HEK293T (cell line): ENCODE results near the gene ITGA11.

Experiments used
- CTCF ChIA-PET: fragments of 350-600 bp; formaldehyde crosslinking; extraction: SDS; loops from one replicate; lab custom pipeline; 2021; ENCODE audit warnings: antibody characterized with exemption, inconsistent platforms; lab: Yijun Ruan, JAX
- POLR2A ChIA-PET: fragments of 350-600 bp; formaldehyde crosslinking; extraction: SDS; loops from one replicate; lab custom pipeline; 2020; ENCODE audit warnings: antibody characterized with exemption, inconsistent platforms; lab: Yijun Ruan, JAX
- DNase-seq: peaks from one replicate; pipeline ENCODE4 v3.0.0; 2012; ENCODE audit warnings: mixed read lengths; ENCODE audit errors: extremely low spot score
- ARNT ChIP-seq: fragments of 450-650 bp; IDR thresholded peaks from 2 replicates; pipeline ENCODE4 v1.6.1; 2017; ENCODE audit warnings: mild to moderate bottlenecking
- BHLHE40 ChIP-seq: fragments of 450-650 bp; IDR thresholded peaks from 2 replicates; pipeline ENCODE4 v1.6.1; 2016; ENCODE audit warnings: mild to moderate bottlenecking, moderate library complexity, borderline replicate concordance
- CTBP1 ChIP-seq: fragments of 450-650 bp; IDR thresholded peaks from 2 replicates; pipeline ENCODE4 v1.6.1; 2016; ENCODE audit warnings: borderline replicate concordance
- ELF4 ChIP-seq: fragments of 450-650 bp; IDR thresholded peaks from 2 replicates; pipeline ENCODE4 v1.6.1; 2017; ENCODE audit warnings: antibody characterized with exemption
- FOXA1 ChIP-seq: fragments of 450-650 bp; IDR thresholded peaks from 2 replicates; pipeline ENCODE4 v1.6.1; 2016; ENCODE audit warnings: mild to moderate bottlenecking
- FOXK2 ChIP-seq: fragments of 450-650 bp; IDR thresholded peaks from 2 replicates; pipeline ENCODE4 v1.6.1; 2016; ENCODE audit warnings: mild to moderate bottlenecking
- FOXM1 ChIP-seq: fragments of 450-650 bp; IDR thresholded peaks from 2 replicates; pipeline ENCODE4 v1.6.1; 2017; ENCODE audit warnings: mild to moderate bottlenecking, borderline replicate concordance
- HDGF ChIP-seq: fragments of 450-650 bp; IDR thresholded peaks from 2 replicates; pipeline ENCODE4 v1.6.1; 2017; ENCODE audit warnings: antibody characterized with exemption, borderline replicate concordance
- L3MBTL2 ChIP-seq: fragments of 450-650 bp; conservative IDR thresholded peaks from 2 replicates; pipeline ENCODE4 v1.6.1; 2016; ENCODE audit warnings: mild to moderate bottlenecking
- LEF1 ChIP-seq: fragments of 450-650 bp; IDR thresholded peaks from 2 replicates; pipeline ENCODE4 v1.6.1; 2017; ENCODE audit warnings: mild to moderate bottlenecking, borderline replicate concordance
- NFRKB ChIP-seq: fragments of 450-650 bp; IDR thresholded peaks from 2 replicates; pipeline ENCODE4 v1.6.1; 2016; ENCODE audit warnings: mild to moderate bottlenecking, moderate library complexity
- SP1 ChIP-seq: fragments of 450-650 bp; IDR thresholded peaks from 2 replicates; pipeline ENCODE4 v1.6.1; 2017
- SUZ12 ChIP-seq: fragments of 450-650 bp; IDR thresholded peaks from 2 replicates; pipeline ENCODE4 v1.6.1; 2016; ENCODE audit warnings: mild to moderate bottlenecking
- TARDBP ChIP-seq: fragments of 450-650 bp; IDR thresholded peaks from 2 replicates; pipeline ENCODE4 v1.6.1; 2016
- ZNF384 ChIP-seq: fragments of 450-650 bp; IDR thresholded peaks from 2 replicates; pipeline ENCODE4 v1.6.1; 2016
- TF ChIP-seq, protein P1 (sequence below): fragments of 450-650 bp; IDR thresholded peaks from 2 replicates; pipeline ENCODE4 v1.6.1; 2016

ITGA11 gene

DNA sequence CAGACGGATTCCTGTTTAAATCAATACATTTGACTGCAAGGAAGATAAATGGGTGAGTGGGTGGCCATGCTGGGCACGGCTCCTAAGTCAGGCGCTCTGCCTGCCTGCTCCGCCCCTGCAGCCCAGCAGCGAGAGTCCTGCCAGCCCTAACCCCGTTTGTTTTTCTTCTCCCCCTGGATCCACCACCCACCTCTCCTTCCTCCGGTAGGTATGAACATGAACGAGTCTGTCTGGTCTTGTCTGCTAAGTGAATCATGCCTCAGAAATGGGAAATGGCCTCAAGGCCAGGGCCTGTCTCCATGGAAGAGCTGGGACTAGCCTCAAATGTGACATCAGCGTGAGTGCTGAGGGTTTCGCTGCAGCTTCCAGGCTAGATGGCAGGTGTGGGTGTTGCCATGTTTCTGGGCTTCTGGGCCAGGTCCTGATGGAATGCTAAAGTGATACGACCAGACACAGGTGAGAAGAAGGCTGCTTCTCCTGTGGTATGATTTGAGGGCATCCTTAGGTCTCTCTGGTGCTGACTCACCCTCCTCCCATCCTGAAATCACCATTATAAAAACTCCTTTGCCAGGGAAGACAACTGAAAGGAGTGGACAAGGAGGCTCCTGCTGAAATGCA lies 160.0 kb downstream of the ITGA11 start:
- peak; percentile 22 for DNase-seq
- ChIA-PET CTCF (interaction anchor here (0.6 to 1.9 kb wide), 3 partner anchors 9 to 278 kb away, joined by 3 to 7 read pairs (median 3); no protein-coding TSS in a partner anchor), POLR2A (interaction anchor here (0.6 to 2.0 kb wide), 3 partner anchors 9 to 41 kb away, joined by 4 to 7 read pairs (median 6); no protein-coding TSS in a partner anchor)
- TF ChIP-seq NFRKB (no peak), CTBP1 (no peak), FOXM1 (no peak), ARNT (no peak), SUZ12 (no peak), BHLHE40 (no peak), LEF1 (no peak), TARDBP (no peak), ELF4 (no peak), HDGF (no peak), FOXA1 (no peak), L3MBTL2 (no peak), SP1 (no peak), ZNF384 (no peak), FOXK2 (no peak)
- TF ChIP-seq, protein P1, sequence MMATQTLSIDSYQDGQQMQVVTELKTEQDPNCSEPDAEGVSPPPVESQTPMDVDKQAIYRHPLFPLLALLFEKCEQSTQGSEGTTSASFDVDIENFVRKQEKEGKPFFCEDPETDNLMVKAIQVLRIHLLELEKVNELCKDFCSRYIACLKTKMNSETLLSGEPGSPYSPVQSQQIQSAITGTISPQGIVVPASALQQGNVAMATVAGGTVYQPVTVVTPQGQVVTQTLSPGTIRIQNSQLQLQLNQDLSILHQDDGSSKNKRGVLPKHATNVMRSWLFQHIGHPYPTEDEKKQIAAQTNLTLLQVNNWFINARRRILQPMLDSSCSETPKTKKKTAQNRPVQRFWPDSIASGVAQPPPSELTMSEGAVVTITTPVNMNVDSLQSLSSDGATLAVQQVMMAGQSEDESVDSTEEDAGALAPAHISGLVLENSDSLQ = no peak

DNA sequence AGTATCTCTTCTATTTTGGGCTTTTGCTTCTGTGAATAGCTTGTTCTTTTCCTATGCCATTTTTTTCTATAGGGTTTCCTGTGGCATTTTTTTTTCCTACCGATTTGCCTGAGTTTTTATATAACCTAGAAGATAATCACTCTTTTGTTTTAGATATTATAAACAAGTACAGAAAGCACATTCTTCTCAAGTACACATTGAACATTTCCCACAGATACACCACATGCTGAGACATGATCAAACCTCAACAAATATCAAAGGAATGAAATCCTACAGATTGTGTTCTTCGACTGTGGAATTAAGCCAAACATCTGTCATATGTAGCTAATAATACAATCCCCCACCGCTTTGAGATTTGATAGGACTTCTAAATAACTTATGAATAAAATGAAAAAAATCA lies 163.6 kb downstream of the ITGA11 start:
- no peak for TF ChIP-seq ARNT
- TF ChIP-seq ELF4 = no peak
- no peak for TF ChIP-seq FOXA1
- TF ChIP-seq SUZ12 = no peak
- TF ChIP-seq FOXK2 = no peak
- no peak for TF ChIP-seq HDGF
- TF ChIP-seq LEF1 = no peak
- TF ChIP-seq L3MBTL2 = no peak
- TF ChIP-seq FOXM1 = no peak
- TF ChIP-seq SP1 = no peak
- TF ChIP-seq NFRKB = no peak
- TF ChIP-seq CTBP1 = no peak
- no peak for TF ChIP-seq TARDBP
- TF ChIP-seq BHLHE40 = no peak
- TF ChIP-seq ZNF384 = no peak
- TF ChIP-seq, protein P1 = no peak
- POLR2A ChIA-PET = no interaction called here
- DNase-seq = no peak
- CTCF ChIA-PET = interaction anchor here (0.6 to 1.2 kb wide), 2 partner anchors 15 to 60 kb away, joined by 3 to 4 read pairs; no protein-coding TSS in a partner anchor

DNA sequence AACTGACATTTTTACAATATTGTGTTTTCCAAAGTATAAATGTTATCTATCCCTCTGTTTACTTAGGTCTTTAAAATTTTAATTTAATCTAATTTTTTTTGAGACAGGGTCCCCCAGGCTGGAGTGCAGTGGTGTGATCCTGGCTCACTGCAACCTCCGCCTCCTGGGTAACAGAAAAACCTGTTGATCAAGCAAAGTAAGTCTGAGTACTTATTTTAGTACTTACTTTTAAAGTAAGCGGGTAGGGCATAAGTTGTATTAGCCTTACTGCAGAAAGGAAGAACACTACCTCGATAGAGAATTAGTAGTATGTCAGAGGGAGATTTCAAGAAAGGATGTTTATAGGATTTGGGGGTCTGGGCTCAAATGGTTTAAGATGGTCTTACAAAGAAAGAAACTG lies 166.3 kb downstream of the ITGA11 start:
- TF ChIP-seq CTBP1 = no peak
- CTCF ChIA-PET = interaction anchor here (1.1 kb wide), 1 partner anchor 12 kb away, joined by 4 read pairs; the partner anchor contains the start of gene FEM1B
- POLR2A ChIA-PET = interaction anchor here (2.3 kb wide), 1 partner anchor 12 kb away, joined by 11 read pairs; the partner anchor contains the start of gene FEM1B
- DNase-seq = no peak

DNA sequence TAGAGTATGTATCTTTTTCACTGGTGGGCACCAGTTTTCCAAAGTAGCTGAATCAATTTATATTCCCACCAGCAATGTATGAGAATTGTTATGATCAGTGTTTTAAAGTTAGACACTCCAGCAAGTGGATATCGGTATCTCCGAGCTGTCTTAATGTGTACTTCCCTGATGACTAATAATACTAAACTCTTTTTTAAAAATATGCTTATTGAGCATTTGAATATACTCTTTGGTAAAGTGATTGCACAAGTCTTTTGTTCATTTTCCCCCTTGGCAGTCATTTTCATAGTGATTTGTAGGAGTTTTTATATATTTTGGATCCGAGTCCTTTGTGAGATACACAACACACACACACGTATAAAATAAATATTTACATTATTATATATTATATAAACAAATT lies 166.9 kb downstream of the ITGA11 start:
- TF ChIP-seq ARNT = no peak
- no peak for TF ChIP-seq CTBP1
- TF ChIP-seq, protein P1 = no peak
- no peak for TF ChIP-seq SP1
- no peak for TF ChIP-seq LEF1
- TF ChIP-seq TARDBP = no peak
- TF ChIP-seq NFRKB = no peak
- TF ChIP-seq HDGF = no peak
- TF ChIP-seq SUZ12 = no peak
- no peak for TF ChIP-seq FOXK2
- POLR2A ChIA-PET = interaction anchor here (2.3 kb wide), 1 partner anchor 12 kb away, joined by 11 read pairs; the partner anchor contains the start of gene FEM1B
- no peak for DNase-seq
- CTCF ChIA-PET = interaction anchor here (1.1 to 2.0 kb wide), 2 partner anchors 12 to 13 kb away, joined by 4 to 7 read pairs; partner anchors contain the start of gene FEM1B

DNA sequence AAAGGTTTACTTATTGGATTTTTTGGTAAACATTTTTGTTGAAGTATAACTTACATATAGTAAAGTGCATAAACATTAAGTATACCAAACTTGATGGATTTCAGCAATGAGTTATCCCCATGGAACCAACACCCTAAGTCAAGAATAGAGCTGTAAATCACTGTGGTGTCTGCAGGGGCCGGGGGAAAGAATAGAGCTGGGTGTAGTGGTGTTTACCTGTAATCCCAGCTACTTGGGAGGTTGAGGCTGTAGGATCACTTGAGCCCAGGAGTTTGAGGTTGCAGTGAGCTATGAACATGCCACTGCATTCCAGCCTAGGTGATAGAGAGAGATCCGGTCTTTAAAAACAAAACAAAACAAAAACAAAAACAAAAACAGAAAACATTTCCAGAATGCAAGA lies 167.7 kb downstream of the ITGA11 start:
- ChIA-PET CTCF (interaction anchor here (0.6 to 2.0 kb wide), 3 partner anchors 11 to 13 kb away, joined by 3 to 7 read pairs (median 6); no protein-coding TSS in a partner anchor), POLR2A (interaction anchor here (2.3 kb wide), 1 partner anchor 13 kb away, joined by 11 read pairs; the partner anchor contains the start of gene FEM1B)
- no peak for TF ChIP-seq CTBP1
- no peak for DNase-seq
